ENCODE measurements around the gene PKN1. TPM values are rescaled to one million over a fixed set of nuclear protein-coding genes. Genes with fewer than 3 reads are reported as not detected.

PKN1 gene
- total and polyA plus RNA-seq, 2 experiments from 2014 or later: 109 to 147 TPM

DNA sequence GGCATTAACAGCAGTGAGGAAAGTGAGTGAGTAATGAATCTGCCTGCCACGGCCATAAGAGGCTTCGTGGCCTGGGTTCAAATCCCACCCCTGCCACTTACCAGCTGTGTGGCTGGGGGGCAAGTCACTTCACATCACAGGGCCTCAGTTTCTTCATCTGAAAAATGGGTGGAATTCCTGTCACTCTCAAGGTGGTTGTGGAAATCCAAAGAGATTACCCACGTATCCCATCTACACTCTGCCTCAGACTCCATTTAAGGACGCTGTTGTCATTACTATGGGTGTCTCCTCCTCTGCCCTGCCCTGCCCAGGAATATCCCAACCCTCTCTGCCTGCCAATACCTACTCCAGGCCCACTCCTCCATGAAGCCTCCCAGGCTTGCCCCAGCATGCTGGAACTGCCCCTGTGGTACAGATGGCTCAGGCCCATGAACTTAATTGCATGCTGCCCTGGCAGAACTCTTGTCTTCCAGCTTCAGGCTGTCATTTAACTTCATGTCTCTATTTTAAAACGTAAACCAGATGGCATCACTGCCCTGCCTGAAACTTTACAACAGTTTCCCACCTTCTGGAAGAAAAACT is 59.7 kb downstream of the PKN1 start:
- no peak for TF ChIP-seq CTCF (IDR thresholded peaks at IDR 0.05; ENCODE audit: low read depth, low read length)
- no peak for DNase-seq (ENCODE audit: low read depth in 1 of 2, low spot score in 1 of 2)
- no peaks in the 10 kb centered on the region for H3K9me3 ChIP-seq (ENCODE audit: low read depth)
- no peaks in the 10 kb centered on the region for H3K27me3 ChIP-seq
- H3K4me1 ChIP-seq (ENCODE audit: low read depth): no peaks in the 10 kb centered on the region
- peaks cover 2% of the 10 kb centered on the region for H3K36me3 ChIP-seq
- no peak overlapping the region for H3K4me3 ChIP-seq
- no peak overlapping the region for H3K27ac ChIP-seq

DNA sequence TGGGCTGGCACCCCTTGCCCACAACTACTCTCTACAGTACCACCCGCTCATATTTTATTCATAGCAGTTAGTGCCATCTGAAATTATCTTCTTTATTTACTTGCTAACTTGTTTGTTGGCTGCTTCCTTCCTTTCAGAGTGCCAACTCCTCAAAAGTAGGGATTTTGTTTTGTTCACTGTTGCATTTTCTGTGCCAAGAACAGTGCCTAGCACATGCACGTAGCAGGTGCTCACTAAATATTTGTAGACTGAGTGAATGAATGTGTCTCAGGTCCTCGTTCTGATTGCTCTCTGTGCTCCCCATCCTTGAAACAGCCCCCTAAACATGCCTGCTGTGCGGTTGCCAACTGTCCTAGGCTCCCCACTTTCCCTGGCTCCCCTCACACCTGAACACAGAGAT is 61.3 kb downstream of the PKN1 start:
- no peak overlapping the region for H3K27ac ChIP-seq
- DNase-seq (ENCODE audit: low read depth in 1 of 2, low spot score in 1 of 2): no peak
- H3K36me3 ChIP-seq: no peaks in the 10 kb centered on the region
- H3K9me3 ChIP-seq (ENCODE audit: low read depth): no peaks in the 10 kb centered on the region
- H3K4me3 ChIP-seq: no peak overlapping the region
- TF ChIP-seq CTCF (IDR thresholded peaks at IDR 0.05; ENCODE audit: low read depth, low read length): no peak
- no peaks in the 10 kb centered on the region for H3K27me3 ChIP-seq
- no peaks in the 10 kb centered on the region for H3K4me1 ChIP-seq (ENCODE audit: low read depth)

DNA sequence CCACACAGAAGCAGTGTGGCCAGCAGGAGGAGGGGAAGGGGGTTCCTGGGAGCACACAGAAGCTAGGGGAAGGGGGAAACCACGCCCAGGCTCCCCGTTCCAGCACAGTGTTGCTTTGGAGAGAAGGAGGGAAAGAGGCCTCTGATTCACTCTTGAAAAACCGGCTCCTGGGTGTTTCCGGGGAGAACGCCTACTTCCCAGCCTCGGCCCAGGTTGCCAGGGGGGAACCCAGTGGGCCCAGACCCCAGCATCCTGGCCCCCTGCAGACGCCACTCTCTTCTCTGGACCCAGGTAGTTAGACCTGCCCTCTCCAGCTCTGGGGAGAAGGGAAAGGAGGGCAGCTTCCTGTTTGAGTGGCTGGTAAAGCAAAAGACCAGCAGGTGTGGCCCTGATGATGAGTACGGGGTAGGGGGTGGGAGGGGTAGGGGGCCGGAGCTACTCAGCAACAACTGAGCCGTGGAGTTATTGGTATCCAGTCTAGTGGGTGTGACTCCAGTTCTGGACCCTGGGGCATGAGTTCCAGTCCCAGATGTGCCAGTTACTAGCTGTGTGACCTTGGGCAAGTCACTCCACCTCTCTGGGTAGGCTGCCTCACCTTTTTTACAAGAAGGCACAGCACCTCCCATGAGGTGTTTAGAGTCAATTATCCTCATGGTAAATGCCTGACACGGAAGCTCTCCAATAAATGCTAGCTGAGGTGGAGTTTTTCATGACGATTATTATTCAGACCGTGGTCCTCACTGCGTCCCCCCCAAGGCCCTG is 62.0 kb downstream of the PKN1 start:
- Histone ChIP-seq H3K9me3 (ENCODE audit: low read depth) (no peaks in the 10 kb centered on the region), H3K4me1 (ENCODE audit: low read depth) (no peaks in the 10 kb centered on the region), H3K27me3 (no peaks in the 10 kb centered on the region), H3K4me3 (peak overlapping the region; percentile 69), H3K27ac (no peak overlapping the region), H3K36me3 (no peaks in the 10 kb centered on the region)
- no peak for DNase-seq (ENCODE audit: low read depth in 1 of 2, low spot score in 1 of 2)
- no peak for TF ChIP-seq CTCF (IDR thresholded peaks at IDR 0.05; ENCODE audit: low read depth, low read length)

DNA sequence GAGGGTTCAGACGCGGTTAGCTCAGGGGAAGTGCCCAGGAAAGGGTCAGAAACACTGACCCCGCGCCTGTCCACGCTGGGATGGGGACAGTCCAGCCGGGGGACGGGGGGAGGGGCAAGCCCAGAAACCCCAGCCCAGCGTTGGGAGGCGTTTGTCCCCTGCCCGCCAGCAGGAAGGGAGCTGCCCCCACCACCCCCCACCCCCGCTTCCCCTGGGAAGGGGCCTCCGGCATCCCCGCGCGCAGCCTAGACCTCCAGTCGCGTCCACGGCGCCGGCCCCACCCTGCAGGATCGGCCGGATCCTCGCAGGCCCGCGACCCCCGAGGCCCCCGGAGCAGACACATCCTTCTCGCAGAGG is 62.5 kb downstream of the PKN1 start:
- no peaks in the 10 kb centered on the region for H3K36me3 ChIP-seq
- H3K9me3 ChIP-seq (ENCODE audit: low read depth): no peaks in the 10 kb centered on the region
- H3K27ac ChIP-seq: no peak overlapping the region
- TF ChIP-seq CTCF (IDR thresholded peaks at IDR 0.05; ENCODE audit: low read depth, low read length): no peak
- peak overlapping the region; percentile 69 for H3K4me3 ChIP-seq
- no peak for DNase-seq (ENCODE audit: low read depth in 1 of 2, low spot score in 1 of 2)
- no peaks in the 10 kb centered on the region for H3K27me3 ChIP-seq
- no peaks in the 10 kb centered on the region for H3K4me1 ChIP-seq (ENCODE audit: low read depth)

GRCh38 chr19:14496029-14496833 is 63.1 kb downstream of the PKN1 start, which contains the start of gene GIPC1:
GIPC1 (minus strand) TSS chr19:14496127; CDS start chr19:14482976, 13,151 bp downstream.
- no peak for TF ChIP-seq CTCF (IDR thresholded peaks at IDR 0.05; ENCODE audit: low read depth, low read length)
- Histone ChIP-seq H3K27ac (peak within 1 kb of the TSS; percentile 27), H3K27me3 (no peaks in the 10 kb centered on the region), H3K9me3 (ENCODE audit: low read depth) (no peaks in the 10 kb centered on the region), H3K4me3 (peak within 1 kb of the TSS; percentile 69), H3K36me3 (no peaks in the 10 kb centered on the region), H3K4me1 (ENCODE audit: low read depth) (no peaks in the 10 kb centered on the region)
- peak; percentile 99 to 100 for DNase-seq (ENCODE audit: low read depth in 1 of 2, low spot score in 1 of 2)
